Activated CD4-positive, alpha-beta T cell treated with anti-CD3 and anti-CD28 coated beads for 48 hours (primary cell): ENCODE measurements around the gene ASTN2.

Experiments
- DNase-seq: peaks from one replicate; pipeline ENCODE4 v3.0.0-alpha.2; 2020

ASTN2 gene

GRCh38 chr9:116643691-116644090, 771.2 kb downstream of the ASTN2 start:
- DNase-seq: no peak

DNA sequence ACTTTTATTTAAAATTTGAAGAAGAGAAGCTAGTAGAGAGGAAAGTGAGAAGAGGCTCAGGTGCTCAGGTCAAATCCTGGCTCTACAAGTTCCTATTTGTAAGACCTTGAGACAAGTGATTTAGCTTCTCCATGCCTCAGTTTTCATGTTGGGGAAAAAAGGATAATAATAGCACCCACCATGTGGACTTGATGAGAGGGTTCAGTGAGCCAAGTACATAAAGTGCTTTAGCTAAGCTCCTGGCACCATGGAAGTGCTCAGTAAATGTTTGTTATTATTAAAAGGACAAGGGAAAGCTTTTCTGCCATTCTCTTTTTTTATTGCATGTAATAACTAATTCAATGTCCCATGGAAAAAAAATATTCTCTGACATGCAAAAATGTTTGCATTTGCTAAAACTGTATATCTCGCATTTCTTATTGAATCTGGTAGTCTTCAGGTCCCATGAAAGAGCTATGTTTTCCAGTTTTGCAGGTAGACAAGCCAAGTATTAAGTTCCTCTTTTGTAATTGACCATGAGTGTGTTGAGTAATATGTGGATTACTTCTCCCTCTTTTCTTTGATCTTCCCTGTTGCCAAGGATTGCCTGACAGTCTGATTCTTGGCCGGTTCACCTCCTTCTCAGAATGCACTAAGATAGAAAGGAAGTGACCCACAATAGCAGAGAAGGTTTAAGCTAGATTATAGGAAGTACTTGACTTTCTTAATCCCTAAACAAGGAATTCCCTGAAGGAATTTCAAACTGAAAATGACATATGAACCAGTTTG, 773.4 kb downstream of the ASTN2 start:
- no peak for DNase-seq

- DNase-seq: no peak
Measured at GRCh38 chr9:116639251-116639741, 775.6 kb downstream of the ASTN2 start.

- no peak for DNase-seq
Measured at GRCh38 chr9:116635908-116636307, 778.9 kb downstream of the ASTN2 start.

- DNase-seq: no peak
Measured at GRCh38 chr9:116632990-116633838, 781.6 kb downstream of the ASTN2 start.

DNA sequence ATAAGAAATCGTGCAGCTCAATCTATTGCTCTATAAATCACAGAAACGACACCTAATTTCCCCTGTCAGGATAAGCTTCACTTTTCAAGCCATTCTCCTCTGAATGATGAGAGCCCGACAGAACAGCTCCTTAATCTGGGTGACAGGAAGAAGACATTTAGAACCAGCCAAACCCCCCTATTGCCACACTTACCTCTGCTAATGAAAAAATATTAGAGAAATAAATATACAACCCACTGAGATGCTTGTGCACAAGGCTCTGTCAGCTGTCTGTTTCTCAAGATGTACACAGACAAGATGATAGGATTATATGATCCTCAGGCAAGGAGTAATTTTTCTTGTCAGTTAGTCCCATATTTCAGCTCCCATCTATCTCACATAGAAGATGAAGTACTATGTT, 785.2 kb downstream of the ASTN2 start:
- DNase-seq: no peak

DNA sequence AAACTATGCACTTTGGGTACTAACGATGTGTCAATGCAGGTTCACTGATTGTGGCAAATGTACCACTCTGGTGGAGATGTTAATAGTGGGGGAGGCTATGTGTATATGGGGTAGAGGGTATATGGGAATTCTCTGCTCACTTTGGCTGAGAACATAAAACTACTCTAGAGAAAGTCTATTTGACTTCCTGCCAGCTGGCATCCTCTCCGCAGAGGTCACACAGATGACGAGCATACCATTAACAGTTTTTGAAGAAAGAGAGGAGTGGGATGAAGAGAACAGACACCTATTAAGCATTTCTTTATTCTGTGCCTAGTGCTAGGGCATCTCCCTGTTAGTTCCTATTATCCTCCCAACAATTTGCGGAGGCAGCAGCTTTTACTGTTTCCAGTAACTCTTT, 786.1 kb downstream of the ASTN2 start:
- DNase-seq: no peak

GRCh38 chr9:116627433-116627832, 787.4 kb downstream of the ASTN2 start:
- no peak for DNase-seq

DNA sequence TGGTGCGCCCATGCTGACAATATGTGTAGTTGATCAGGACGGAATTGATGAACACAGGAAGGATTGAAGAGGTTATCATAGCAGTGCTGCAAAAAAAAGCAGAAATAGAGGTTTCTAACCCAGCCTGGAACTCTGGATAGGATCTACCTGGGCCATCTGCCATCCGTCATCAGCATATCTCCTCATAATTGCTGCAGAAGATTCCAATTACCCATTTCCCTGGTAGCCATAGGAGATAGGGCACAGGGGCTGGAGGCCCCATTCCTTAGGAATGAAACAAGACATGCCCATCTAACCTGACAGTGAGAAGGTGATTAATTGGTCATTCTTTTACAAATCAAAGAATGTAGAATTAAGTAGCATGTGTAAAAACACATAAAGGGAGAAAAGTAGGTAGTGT, 788.1 kb downstream of the ASTN2 start:
- DNase-seq: no peak

DNA sequence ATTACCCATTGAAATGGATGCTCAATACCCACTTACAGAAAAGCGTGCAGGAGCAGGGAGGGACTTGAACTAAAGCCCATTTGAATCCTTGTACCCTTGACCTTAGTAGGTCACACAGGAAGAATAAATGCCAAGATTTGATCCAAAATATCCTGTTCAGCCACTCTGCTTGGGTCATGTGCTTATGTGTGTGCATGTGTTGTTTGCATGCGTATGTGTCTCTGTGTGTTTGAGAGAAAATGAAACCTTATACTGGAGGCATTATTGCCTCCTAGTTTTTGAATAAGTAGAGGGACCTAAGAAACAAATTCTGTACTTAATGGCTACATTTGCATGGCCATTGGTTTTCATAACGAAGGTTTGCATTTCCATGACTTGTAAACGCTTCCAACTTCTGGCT, 791.1 kb downstream of the ASTN2 start:
- no peak for DNase-seq

DNA sequence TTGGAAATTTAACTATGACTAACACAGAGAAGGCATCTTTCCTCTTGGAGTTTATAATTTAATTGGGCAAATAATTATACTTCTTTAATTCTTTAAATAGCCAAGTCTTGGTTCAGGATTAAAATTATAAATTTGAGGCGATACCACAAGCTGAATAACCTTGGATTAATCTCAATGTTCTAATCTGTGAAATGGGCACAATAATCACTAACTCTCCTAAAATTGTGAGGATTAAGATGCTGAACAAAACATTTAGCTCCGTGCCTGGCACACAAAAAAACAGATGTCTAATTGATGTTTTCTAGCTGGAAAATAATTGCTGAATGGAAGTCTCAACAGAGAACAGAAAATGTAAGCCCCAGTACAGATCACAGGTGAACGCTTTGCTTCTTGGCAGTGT, 797.5 kb downstream of the ASTN2 start:
- no peak for DNase-seq

- DNase-seq: no peak
Measured at GRCh38 chr9:116616304-116616914, 798.4 kb downstream of the ASTN2 start.

DNA sequence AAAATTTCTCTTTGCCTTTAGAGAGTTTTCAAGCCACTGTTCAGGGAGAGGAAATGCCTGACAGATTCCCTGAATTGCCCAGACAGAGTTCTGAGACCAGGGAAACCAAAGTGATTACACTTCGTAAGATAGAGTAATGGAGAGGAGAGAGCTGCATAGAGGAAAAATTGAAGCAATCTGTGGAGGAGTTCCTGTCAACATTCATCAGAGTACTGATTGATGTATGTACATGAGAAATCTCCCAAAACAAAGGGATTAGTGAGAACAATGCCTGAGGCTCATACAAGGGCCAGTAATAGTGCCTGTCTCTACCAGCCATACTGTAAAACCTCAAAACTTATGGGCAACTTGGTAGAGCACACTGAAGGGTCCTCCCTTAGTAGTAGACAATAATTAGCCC, 806.8 kb downstream of the ASTN2 start:
- DNase-seq: no peak

DNA sequence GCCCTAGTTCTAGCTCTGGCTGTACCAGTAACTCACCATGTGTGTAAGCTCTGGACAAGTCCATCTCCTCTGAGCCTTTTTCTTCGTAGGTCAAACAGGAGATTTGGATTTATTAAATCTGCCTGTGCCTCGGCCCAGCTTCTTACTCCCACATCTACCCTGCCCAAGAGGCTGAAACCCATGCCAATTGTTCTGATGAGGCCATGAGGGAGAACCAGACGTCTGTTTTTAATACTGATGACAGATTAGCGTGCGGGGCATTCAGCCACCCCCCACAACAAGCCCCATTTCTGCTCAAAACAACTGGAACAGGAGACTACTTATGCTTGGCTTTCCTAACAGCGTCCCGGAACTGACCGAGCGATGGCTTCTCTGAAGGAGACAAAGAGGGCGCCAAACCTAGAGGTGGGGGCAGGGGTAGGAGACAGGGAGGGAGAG, 808.9 kb downstream of the ASTN2 start:
- no peak for DNase-seq

GRCh38 chr9:116605060-116605459, 809.8 kb downstream of the ASTN2 start:
- DNase-seq: no peak

- no peak for DNase-seq
Measured at GRCh38 chr9:116604251-116604650, 810.6 kb downstream of the ASTN2 start.

- no peak for DNase-seq
Measured at GRCh38 chr9:116599342-116599884, 815.4 kb downstream of the ASTN2 start.

GRCh38 chr9:116596646-116597045, 818.2 kb downstream of the ASTN2 start:
- DNase-seq: no peak

- DNase-seq: peak; percentile 4
Measured at GRCh38 chr9:116594547-116594946, 820.3 kb downstream of the ASTN2 start.

- DNase-seq: no peak
Measured at GRCh38 chr9:116592970-116593369, 821.9 kb downstream of the ASTN2 start.

DNA sequence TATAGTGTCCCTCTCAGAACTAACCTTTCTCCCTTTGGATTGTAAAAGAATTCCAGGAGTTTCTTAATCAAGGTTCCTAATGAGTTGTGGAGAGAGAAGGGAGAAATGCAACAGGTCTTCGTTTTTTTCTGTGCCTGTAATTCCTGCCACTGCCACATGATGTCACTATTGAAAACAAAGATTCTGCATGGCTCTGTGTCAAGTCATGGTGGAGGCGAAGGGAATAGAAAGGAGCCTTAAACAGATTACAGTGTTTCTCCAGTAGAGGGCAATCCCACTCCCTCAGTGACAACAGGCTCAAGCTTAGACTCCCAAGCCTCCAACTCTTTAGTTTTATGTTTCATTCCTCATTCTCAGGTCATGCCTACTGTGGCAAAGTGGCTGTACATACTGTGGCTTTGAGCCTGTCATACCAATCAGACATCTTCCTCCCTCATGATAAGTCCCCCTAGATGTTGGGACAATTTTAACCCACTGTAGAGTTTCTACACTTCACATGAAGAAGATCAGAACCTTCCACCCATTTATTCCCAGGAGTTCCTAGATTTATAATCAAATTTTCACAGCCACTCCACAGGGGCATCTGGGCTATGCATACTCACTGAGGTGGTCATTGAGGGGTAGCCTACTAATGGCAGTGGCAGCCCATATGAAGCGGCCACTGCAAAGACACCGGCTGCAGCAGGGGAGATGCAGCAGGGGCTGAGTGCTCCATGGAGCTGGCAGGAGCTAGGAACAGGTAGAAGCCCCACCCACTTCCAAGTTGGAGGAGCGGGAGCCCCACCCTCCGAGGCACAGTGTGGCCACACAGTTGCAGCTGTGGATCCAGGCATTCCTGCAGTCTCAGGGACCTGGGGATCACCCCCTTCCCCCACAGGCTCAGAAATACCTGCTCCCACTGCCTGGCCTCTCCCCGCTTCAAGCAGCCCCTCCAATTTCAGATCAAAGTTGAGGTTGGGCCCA, 825.2 kb downstream of the ASTN2 start:
- DNase-seq: peak; percentile 53

DNA sequence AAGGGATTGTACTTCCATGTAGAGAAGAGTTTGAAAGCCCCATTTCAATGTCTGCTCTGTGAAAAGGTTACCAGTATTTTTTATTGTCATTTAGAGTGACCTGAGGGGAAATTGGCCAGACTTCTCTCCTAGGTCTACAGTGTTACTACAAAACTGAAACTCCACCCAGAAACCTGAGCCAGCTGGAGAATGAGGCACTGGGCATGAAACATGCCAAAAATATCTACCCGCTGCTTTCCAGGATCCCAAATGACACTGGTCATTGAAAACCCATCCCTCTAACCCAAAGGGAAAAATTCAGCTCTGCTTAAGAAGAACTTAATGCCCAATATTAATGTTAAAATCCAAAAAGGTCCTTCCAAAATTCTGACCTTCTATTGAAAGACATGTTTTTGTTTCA, 826.9 kb downstream of the ASTN2 start:
- no peak for DNase-seq
